Heart left ventricle (tissue), 16 donors: ENCODE data around the gene MARCHF3. TPM values are rescaled to one million over a fixed set of nuclear protein-coding genes. Genes with fewer than 3 reads are reported as not detected.

Experiments
- ATAC-seq, 4 donors: fragments of 200-7000 bp; cut with Tn5 transposase; one replicate each; pipeline ENCODE4 v1.9.1; 2020 to 2022; ENCODE audit warnings: moderate library complexity in 4 of 4, mild to moderate bottlenecking in 3 of 4, moderate number of reproducible peaks in 1 of 4
- DNase-seq, 5 donors: peaks; one replicate each; pipeline ENCODE4 v3.0.0-alpha.2; 2020
- H3K27ac ChIP-seq, 12 donors: fragments of 200-600 bp; sonication (generic) in 4 of 12; one replicate each; pipeline versions ENCODE4 v1.5.0 to v1.8.0; 2016 to 2022; ENCODE audit warnings: mild to moderate bottlenecking in 2 of 12
- H3K27me3 ChIP-seq, 9 donors: fragments of 200-600 bp; sonication (generic) in 2 of 9; one replicate each; pipeline versions ENCODE4 v1.5.1 to v1.8.0; 2016 to 2022; ENCODE audit warnings: mild to moderate bottlenecking in 3 of 9
- H3K36me3 ChIP-seq, 9 donors: fragments of 200-600 bp; sonication (generic) in 2 of 9; one replicate each; pipeline versions ENCODE4 v1.5.0 to v1.8.0; 2018 to 2022; ENCODE audit warnings: mild to moderate bottlenecking in 2 of 9
- H3K4me1 ChIP-seq, 12 donors: fragments of 200-600 bp; sonication (generic) in 4 of 12; one replicate each; pipeline versions ENCODE4 v1.5.0 to v1.8.0; 2016 to 2022; ENCODE audit warnings: mild to moderate bottlenecking in 3 of 12
- H3K4me3 ChIP-seq, 12 donors: fragments of 200-600 bp; sonication (generic) in 4 of 12; one replicate each; pipeline versions ENCODE4 v1.5.0 to v1.8.0; 2017 to 2022; ENCODE audit warnings: mild to moderate bottlenecking in 9 of 12, moderate library complexity in 4 of 12
- H3K9me3 ChIP-seq, 12 donors: fragments of 200-600 bp; sonication (generic) in 4 of 12; one replicate each; pipeline versions ENCODE4 v1.5.0 to v1.8.0; 2016 to 2022; ENCODE audit warnings: mild to moderate bottlenecking in 1 of 12
- CTCF ChIP-seq, 12 donors: fragments of 200-600 bp; sonication (generic) in 4 of 12; IDR thresholded peaks; one replicate each; pipeline versions ENCODE4 v1.5.0 to v1.8.0; 2018 to 2022; ENCODE audit warnings: antibody characterized with exemption in 12 of 12, mild to moderate bottlenecking in 5 of 12
- POLR2A ChIP-seq, 2 donors: fragments of 450-650 bp; IDR thresholded peaks; one replicate each; pipeline ENCODE4 v1.6.1; 2017; ENCODE audit warnings: antibody characterized with exemption in 2 of 2, mild to moderate bottlenecking in 2 of 2, moderate library complexity in 2 of 2
- WGBS, 4 donors: extraction: QIAGEN DNeasy Blood & Tissue Kit in 2 of 4; methylation state at CpG; one replicate each; pipeline versions ENCODE4 v1.1.5 to v1.1.7; 2013 to 2018; 5-methylcytosine and 5-hydroxymethylcytosine counted together
- intact Hi-C, 10 donors: fragments of 100-400 bp; cut with DNase I; formaldehyde crosslinking; loops; one replicate each; pipeline versions ENCODE4 v1.11.1 to v1.14.2; 2022
- polyA plus RNA-seq, 2 donors: library from polyadenylated mRNA; stranded (reverse); fragments of 200-250 nt; gene quantifications; one replicate each; pipeline ENCODE4 v1.2.3, GENCODE V29; 2013
- total RNA-seq, 9 donors: library from RNA; depleted of rRNA in 2 of 9; stranded (reverse); fragments of >200 nt in 2 of 9; fragmentation: NEBNext Ultra II Directional in 3 of 9; extraction: Animal tissue kit (Norgen Biotek cat#: 25700) in 3 of 9; gene quantifications; one replicate each; pipeline versions ENCODE4 v1.1.0 to v1.2.4, GENCODE V29; 2016 to 2023
- donor health status: ischemic (EF 13 %, LVEDD 7.1; RV severe dilation, severe dysfunction).
- donor health status: healthy with polysubstance abuse.
- donor health status: DM: no; HTN: yes; CAD: no.
- donor health status: DM: no; HTN: no; CAD: no.
- donor health status: ischemic (EF 25% LVEDD 6.9; RV normal size, moderate dysfunction).
- donor health status: ischemic (EF 25% LVEDD 5.7; RV mildly dilated, moderate dysfunction).
- donor health status: healthy.
- donor health status: DM: yes; HTN: yes; CAD: no.
- donor health status: ischemic (EF 35%, LVEDD 5.7; RV mildly dilated, moderate dysfunction).
- donor health status: nonischemic (EF 11% LVEDD 7.7; RV severe dilation, severe dysfunction).
- donor health status: DM: yes; HTN: yes; CAD: no.
- donor health status: PGD.
- donor health status: ischemic (EF 29% LVEDD 5.4; RV normal size, mild dysfunction).
- donor health status: nonischemic (EF 23%, LVEDD 6.1; RV moderate dilation, normal function).

The MARCHF3 gene
- total and polyA plus RNA-seq, 11 donors = 9.9 to 113 (median 38.0) TPM

- ATAC-seq (peak in 1 of 4 donors; percentile 15), DNase-seq (no peak)
- intact Hi-C loops = loop anchor here in 1 of 10 donors (5.0 kb wide), 1 partner anchor 45 kb away; no protein-coding TSS in a partner anchor
- Histone ChIP-seq H3K27me3 (no peaks in the 10 kb centered on the region), H3K4me3 (no peak overlapping the region), H3K9me3 (no peaks in the 10 kb centered on the region), H3K4me1 (peaks cover 0 to 69% (median 24%) of the 10 kb centered on the region in 12 donors), H3K27ac (peak overlapping the region in 4 of 12 donors; percentile 77 to 88 (median 81)), H3K36me3 (no peaks in the 10 kb centered on the region)
- WGBS, 4 donors = 92 to 93% (median 92%) methylated on average over 1 of the region's 1 CpG; no CpG with 5 or more reads in 1 of the 4 donors
- no peak for TF ChIP-seq POLR2A (IDR thresholded peaks at IDR 0.05)
- TF ChIP-seq CTCF (IDR thresholded peaks at IDR 0.05) = no peak
These were observed 48.2 kb downstream of the MARCHF3 start for GRCh38 chr5:126982202-126982601.

GRCh38 chr5:126981701-126982100, 48.7 kb downstream of the MARCHF3 start:
- Histone ChIP-seq H3K9me3 (no peaks in the 10 kb centered on the region), H3K36me3 (no peaks in the 10 kb centered on the region), H3K4me1 (peaks cover 0 to 72% (median 26%) of the 10 kb centered on the region in 12 donors), H3K27ac (peak overlapping the region in 1 of 12 donors; percentile 82), H3K27me3 (no peaks in the 10 kb centered on the region), H3K4me3 (no peak overlapping the region)
- no peak for DNase-seq
- TF ChIP-seq CTCF (IDR thresholded peaks at IDR 0.05) (no peak), POLR2A (IDR thresholded peaks at IDR 0.05) (no peak)
- 64 to 83% (median 77%) methylated on average over 1 of the region's 1 CpG for WGBS, 4 donors
- intact Hi-C loops = loop anchor here in 1 of 10 donors (5.0 kb wide), 1 partner anchor 46 kb away; no protein-coding TSS in a partner anchor
- no peak for ATAC-seq

GRCh38 chr5:126981222-126981621, 49.1 kb downstream of the MARCHF3 start:
- H3K36me3 ChIP-seq = no peaks in the 10 kb centered on the region
- no peak overlapping the region for H3K4me3 ChIP-seq
- peak overlapping the region in 1 of 12 donors; percentile 82 for H3K27ac ChIP-seq
- DNase-seq (no peak), ATAC-seq (no peak)
- H3K9me3 ChIP-seq = no peaks in the 10 kb centered on the region
- TF ChIP-seq POLR2A (IDR thresholded peaks at IDR 0.05) (no peak), CTCF (IDR thresholded peaks at IDR 0.05) (no peak)
- peaks cover 0 to 76% (median 28%) of the 10 kb centered on the region in 12 donors for H3K4me1 ChIP-seq
- intact Hi-C loops = loop anchor here in 1 of 10 donors (5.0 kb wide), 1 partner anchor 46 kb away; no protein-coding TSS in a partner anchor
- 84 to 92% (median 88%) methylated on average over 2 of the region's 2 CpGs for WGBS, 4 donors
- H3K27me3 ChIP-seq = no peaks in the 10 kb centered on the region

GRCh38 chr5:126978258-126978657, 52.1 kb downstream of the MARCHF3 start:
- TF ChIP-seq CTCF (IDR thresholded peaks at IDR 0.05) (no peak), POLR2A (IDR thresholded peaks at IDR 0.05) (no peak)
- intact Hi-C loops = loop anchor here in 3 of 10 donors (10.0 kb wide), 1 partner anchor 47 kb away; no protein-coding TSS in a partner anchor
- H3K4me3 ChIP-seq = no peak overlapping the region
- H3K4me1 ChIP-seq = peaks cover 0 to 59% (median 22%) of the 10 kb centered on the region in 12 donors
- H3K27ac ChIP-seq = peak overlapping the region in 2 of 12 donors; percentile 6 to 25
- no peak for ATAC-seq
- H3K36me3 ChIP-seq = no peaks in the 10 kb centered on the region
- DNase-seq = no peak
- WGBS, 4 donors = 56 to 71% (median 65%) methylated on average over 4 of the region's 4 CpGs
- no peaks in the 10 kb centered on the region for H3K9me3 ChIP-seq
- no peaks in the 10 kb centered on the region for H3K27me3 ChIP-seq
